ENCODE data around the gene ETS2.
A peak's percentile ranks its signal among the peaks of the same experiment; 100 is the strongest.

The ETS2 gene

DNA sequence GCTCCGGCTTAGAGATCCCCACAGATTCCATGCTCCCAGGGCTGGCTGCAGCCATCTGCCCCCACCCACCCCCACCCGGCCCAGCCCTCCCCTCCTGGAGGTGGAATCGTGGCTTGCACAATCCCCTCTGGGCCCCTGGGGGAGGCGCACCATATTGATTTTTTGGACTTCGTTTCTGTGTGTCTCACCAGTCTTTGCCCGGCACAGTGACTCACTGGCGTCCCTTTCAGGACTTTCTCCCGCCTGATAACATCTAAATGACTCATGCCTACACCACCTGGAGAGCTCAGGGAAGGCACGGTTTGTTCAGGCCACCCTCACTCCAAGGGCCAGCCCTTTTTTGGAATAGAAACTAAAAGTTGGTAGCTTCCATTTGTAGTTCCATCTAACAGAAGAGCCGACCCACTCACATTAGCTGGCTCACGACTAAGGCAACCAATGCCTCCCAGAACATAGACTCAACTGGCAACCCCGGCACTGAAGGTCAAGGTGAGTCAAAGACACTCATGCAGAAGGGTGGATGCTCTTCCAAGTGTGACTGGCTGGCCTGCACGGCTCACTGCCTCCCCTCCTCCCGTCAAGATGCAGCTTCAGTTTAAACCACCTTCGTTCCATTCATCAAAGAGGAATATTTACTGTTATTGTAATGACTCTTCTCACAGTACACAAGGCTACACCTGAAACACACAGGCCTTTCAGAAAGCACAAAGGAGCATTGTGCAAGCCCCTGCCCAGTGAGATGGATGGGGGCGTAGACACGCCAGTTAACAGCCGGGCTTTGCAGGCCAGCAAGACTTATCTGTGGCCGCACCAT lies 18.1 kb upstream of the ETS2 start:
- TF ChIP-seq SUZ12 (IDR thresholded peaks at IDR 0.05) (no peak), NFRKB (IDR thresholded peaks at IDR 0.05) (no peak), HDGF (IDR thresholded peaks at IDR 0.05; ENCODE audit: borderline replicate concordance) (no peak), ELF4 (IDR thresholded peaks at IDR 0.05) (no peak), CTBP1 (IDR thresholded peaks at IDR 0.05; ENCODE audit: borderline replicate concordance) (no peak), BHLHE40 (IDR thresholded peaks at IDR 0.05; ENCODE audit: borderline replicate concordance) (no peak), TARDBP (IDR thresholded peaks at IDR 0.05) (no peak), LEF1 (IDR thresholded peaks at IDR 0.05; ENCODE audit: borderline replicate concordance) (no peak), FOXA1 (IDR thresholded peaks at IDR 0.05) (no peak), FOXK2 (IDR thresholded peaks at IDR 0.05) (no peak)
- POLR2A ChIA-PET, result no interaction called here
- DNase-seq (ENCODE audit: extremely low spot score), result peak; percentile 55
- CTCF ChIA-PET, result no interaction called here

- no peak for TF ChIP-seq NFRKB (IDR thresholded peaks at IDR 0.05)
- TF ChIP-seq LEF1 (IDR thresholded peaks at IDR 0.05; ENCODE audit: borderline replicate concordance), result no peak
- no peak for TF ChIP-seq ZNF384 (IDR thresholded peaks at IDR 0.05)
- TF ChIP-seq ARNT (IDR thresholded peaks at IDR 0.05), result no peak
- no peak for TF ChIP-seq L3MBTL2 (conservative IDR thresholded peaks at IDR 0.05)
- TF ChIP-seq PKNOX1 (IDR thresholded peaks at IDR 0.05), result no peak
- no peak for TF ChIP-seq SUZ12 (IDR thresholded peaks at IDR 0.05)
- no peak for TF ChIP-seq FOXK2 (IDR thresholded peaks at IDR 0.05)
- TF ChIP-seq ELF4 (IDR thresholded peaks at IDR 0.05), result no peak
- TF ChIP-seq FOXM1 (IDR thresholded peaks at IDR 0.05; ENCODE audit: borderline replicate concordance), result no peak
- no peak for TF ChIP-seq BHLHE40 (IDR thresholded peaks at IDR 0.05; ENCODE audit: borderline replicate concordance)
- no peak for TF ChIP-seq CTBP1 (IDR thresholded peaks at IDR 0.05; ENCODE audit: borderline replicate concordance)
- ChIA-PET CTCF (no interaction called here), POLR2A (no interaction called here)
- DNase-seq (ENCODE audit: extremely low spot score), result no peak
These were observed 17.3 kb upstream of the ETS2 start for GRCh38 chr21:38788275-38788905.

DNA sequence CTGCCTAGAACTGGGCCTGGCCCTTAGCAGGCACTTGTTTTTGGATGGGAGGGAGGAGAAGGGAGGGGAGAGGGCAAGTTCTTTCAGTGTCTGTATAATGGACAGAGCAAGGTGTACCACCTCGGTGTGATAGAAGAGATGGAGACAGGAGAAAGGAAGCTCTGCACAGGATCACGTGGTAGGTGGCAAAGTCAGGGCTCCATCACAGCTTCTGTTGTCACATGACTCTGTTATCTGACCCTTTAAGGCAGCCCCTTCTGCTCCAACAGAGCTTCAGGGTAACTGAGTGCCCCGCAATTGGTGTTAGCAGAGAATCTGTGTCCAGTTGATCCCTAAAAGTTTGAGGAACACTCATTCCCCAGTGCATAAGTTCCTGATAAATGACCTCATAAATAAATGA lies 16.5 kb upstream of the ETS2 start:
- no peak for TF ChIP-seq HDGF (IDR thresholded peaks at IDR 0.05; ENCODE audit: borderline replicate concordance)
- no peak for TF ChIP-seq TARDBP (IDR thresholded peaks at IDR 0.05)
- no peak for TF ChIP-seq L3MBTL2 (conservative IDR thresholded peaks at IDR 0.05)
- TF ChIP-seq ELF4 (IDR thresholded peaks at IDR 0.05), result no peak
- no peak for TF ChIP-seq FOXK2 (IDR thresholded peaks at IDR 0.05)
- TF ChIP-seq SP1 (IDR thresholded peaks at IDR 0.05), result no peak
- no peak for TF ChIP-seq PKNOX1 (IDR thresholded peaks at IDR 0.05)
- no peak for TF ChIP-seq ZNF384 (IDR thresholded peaks at IDR 0.05)
- no peak for DNase-seq (ENCODE audit: extremely low spot score)
- ChIA-PET POLR2A (interaction anchor here (1.0 kb wide), 1 partner anchor 16 kb away, joined by 3 read pairs; the partner anchor contains the start of gene ETS2), CTCF (no interaction called here)

DNA sequence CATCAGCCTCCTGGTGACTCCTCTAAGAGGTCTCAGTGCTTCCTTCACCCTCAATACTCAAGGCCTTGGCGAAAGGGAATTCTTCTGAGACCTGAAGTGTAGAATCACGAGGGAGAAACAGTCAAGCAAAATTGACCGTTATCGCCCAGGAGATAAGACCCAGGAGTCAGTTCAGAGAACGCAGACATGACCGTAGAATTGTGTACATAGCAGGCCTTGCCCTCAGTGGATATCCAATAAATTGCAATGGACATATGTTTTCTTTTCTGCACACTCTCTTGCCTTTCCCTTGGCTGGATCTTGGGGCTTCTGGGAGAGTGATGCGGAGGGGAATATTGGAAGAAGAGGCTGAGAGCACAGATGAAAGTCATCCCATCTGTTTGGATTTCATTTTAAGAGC lies 15.7 kb upstream of the ETS2 start:
- CTCF ChIA-PET, result no interaction called here
- no peak for DNase-seq (ENCODE audit: extremely low spot score)
- POLR2A ChIA-PET, result interaction anchor here (1.0 kb wide), 1 partner anchor 16 kb away, joined by 3 read pairs; the partner anchor contains the start of gene ETS2
- no peak for TF ChIP-seq TARDBP (IDR thresholded peaks at IDR 0.05)
- TF ChIP-seq ELF4 (IDR thresholded peaks at IDR 0.05), result no peak
- TF ChIP-seq ZNF384 (IDR thresholded peaks at IDR 0.05), result no peak
- no peak for TF ChIP-seq LEF1 (IDR thresholded peaks at IDR 0.05; ENCODE audit: borderline replicate concordance)
- no peak for TF ChIP-seq FOXK2 (IDR thresholded peaks at IDR 0.05)
- no peak for TF ChIP-seq FOXM1 (IDR thresholded peaks at IDR 0.05; ENCODE audit: borderline replicate concordance)
- no peak for TF ChIP-seq HDGF (IDR thresholded peaks at IDR 0.05; ENCODE audit: borderline replicate concordance)
- TF ChIP-seq SUZ12 (IDR thresholded peaks at IDR 0.05), result no peak
- no peak for TF ChIP-seq CTBP1 (IDR thresholded peaks at IDR 0.05; ENCODE audit: borderline replicate concordance)
- TF ChIP-seq L3MBTL2 (conservative IDR thresholded peaks at IDR 0.05), result no peak
- no peak for TF ChIP-seq NFRKB (IDR thresholded peaks at IDR 0.05)
- no peak for TF ChIP-seq ARNT (IDR thresholded peaks at IDR 0.05)
- TF ChIP-seq FOXA1 (IDR thresholded peaks at IDR 0.05), result no peak
- no peak for TF ChIP-seq SP1 (IDR thresholded peaks at IDR 0.05)
- no peak for TF ChIP-seq PKNOX1 (IDR thresholded peaks at IDR 0.05)

DNA sequence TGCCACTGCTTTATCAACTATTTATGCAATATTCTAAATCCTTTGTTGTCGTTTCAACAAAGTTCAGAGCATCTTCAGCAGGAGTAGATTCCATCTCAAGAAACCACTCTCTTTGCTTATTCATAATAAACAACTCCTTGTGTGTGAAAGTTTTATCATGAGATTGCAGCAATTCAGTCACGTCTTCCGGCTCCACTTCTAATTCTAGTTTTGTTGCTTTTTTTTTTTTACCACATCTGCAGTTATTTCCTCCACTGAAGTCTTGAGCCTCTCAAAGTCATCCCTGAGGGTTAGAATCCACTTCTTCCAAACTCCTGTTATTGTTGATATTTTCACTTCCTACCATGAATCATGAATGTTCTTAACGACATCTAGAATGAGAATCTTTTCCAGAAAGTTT lies 14.8 kb upstream of the ETS2 start:
- ChIA-PET POLR2A (no interaction called here), CTCF (no interaction called here)
- DNase-seq (ENCODE audit: extremely low spot score), result no peak
- TF ChIP-seq FOXM1 (IDR thresholded peaks at IDR 0.05; ENCODE audit: borderline replicate concordance), result no peak
- TF ChIP-seq TARDBP (IDR thresholded peaks at IDR 0.05), result no peak
- no peak for TF ChIP-seq HDGF (IDR thresholded peaks at IDR 0.05; ENCODE audit: borderline replicate concordance)
- no peak for TF ChIP-seq CTBP1 (IDR thresholded peaks at IDR 0.05; ENCODE audit: borderline replicate concordance)
- TF ChIP-seq SUZ12 (IDR thresholded peaks at IDR 0.05), result no peak
- TF ChIP-seq FOXA1 (IDR thresholded peaks at IDR 0.05), result no peak
- no peak for TF ChIP-seq FOXK2 (IDR thresholded peaks at IDR 0.05)
- no peak for TF ChIP-seq PKNOX1 (IDR thresholded peaks at IDR 0.05)
- TF ChIP-seq L3MBTL2 (conservative IDR thresholded peaks at IDR 0.05), result no peak
- no peak for TF ChIP-seq NFRKB (IDR thresholded peaks at IDR 0.05)
- no peak for TF ChIP-seq ELF4 (IDR thresholded peaks at IDR 0.05)
- no peak for TF ChIP-seq ZNF384 (IDR thresholded peaks at IDR 0.05)
- no peak for TF ChIP-seq LEF1 (IDR thresholded peaks at IDR 0.05; ENCODE audit: borderline replicate concordance)

Data from HEK293T (cell line).